BE2C (cell line): ENCODE results near the gene MAP10.
A peak's percentile ranks its signal among the peaks of the same experiment; 100 is the strongest.

Experiments
- DNase-seq: peaks from one replicate; pipeline ENCODE4 v3.0.0-alpha.2; 2020
- H3K27me3 ChIP-seq: fragments of 250-450 bp; sonication (Bioruptor Pico); 2 replicates; pipeline ENCODE4 v1.5.1; 2020; ENCODE audit warnings: mild to moderate bottlenecking
- H3K36me3 ChIP-seq: fragments of 250-450 bp; sonication (Bioruptor Pico); 2 replicates; pipeline ENCODE4 v1.5.1; 2020; ENCODE audit warnings: mild to moderate bottlenecking
- H3K4me1 ChIP-seq: fragments of 250-450 bp; sonication (Bioruptor Pico); 2 replicates; pipeline ENCODE4 v1.5.1; 2020
- H3K4me3 ChIP-seq: 2 replicates; pipeline ENCODE4 v1.5.1; 2011; ENCODE audit warnings: low read depth, low read length
- H3K9me3 ChIP-seq: fragments of 250-450 bp; sonication (Bioruptor Pico); 2 replicates; pipeline ENCODE4 v1.5.1; 2020
- TF ChIP-seq, protein P1 (sequence below): IDR thresholded peaks from 2 replicates; pipeline ENCODE4 v1.5.1; 2012; ENCODE audit warnings: mild to moderate bottlenecking, low read depth, low read length

MAP10 gene

DNA sequence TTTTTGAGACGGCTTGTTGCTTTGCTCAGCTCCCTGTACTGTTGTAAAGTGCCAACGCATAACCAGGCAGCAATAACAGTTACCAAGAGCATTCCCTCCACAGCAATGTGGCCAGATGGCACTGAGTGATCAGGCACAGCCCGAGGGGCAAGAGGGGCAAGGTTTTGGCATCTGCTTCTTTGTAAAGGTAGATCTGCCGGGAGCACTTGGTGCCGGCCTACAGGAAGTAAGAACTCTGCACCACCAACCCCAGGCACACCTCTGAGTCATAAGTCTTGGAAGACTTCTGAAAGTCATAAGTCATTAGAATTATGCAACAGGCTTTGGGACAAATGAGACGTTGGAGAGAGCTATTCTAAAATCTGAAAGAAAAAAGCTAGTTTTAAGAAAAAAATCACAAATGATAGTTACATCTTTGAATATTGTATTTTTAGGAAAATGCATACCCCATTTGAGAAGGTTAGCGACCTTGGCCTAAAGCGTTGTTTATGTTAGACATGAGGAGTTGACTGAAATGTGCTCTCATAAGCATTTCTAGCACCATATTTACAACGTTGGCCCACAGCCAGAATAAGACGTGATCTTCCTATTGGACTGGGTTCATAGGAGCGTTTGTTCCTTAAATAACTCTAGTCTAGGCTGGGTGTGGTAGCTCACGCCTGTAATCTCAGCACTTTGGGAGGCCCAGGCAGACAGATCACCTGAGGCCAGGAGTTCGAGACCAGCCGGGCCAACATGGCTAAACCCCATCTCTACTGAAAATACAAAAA, 37.7 kb upstream of the MAP10 start:
- Histone ChIP-seq H3K9me3 (no peaks in the 10 kb centered on the region), H3K36me3 (no peaks in the 10 kb centered on the region), H3K27me3 (no peaks in the 10 kb centered on the region), H3K4me1 (no peaks in the 10 kb centered on the region), H3K4me3 (no peak overlapping the region)
- no peak for DNase-seq
- TF ChIP-seq, protein P1, sequence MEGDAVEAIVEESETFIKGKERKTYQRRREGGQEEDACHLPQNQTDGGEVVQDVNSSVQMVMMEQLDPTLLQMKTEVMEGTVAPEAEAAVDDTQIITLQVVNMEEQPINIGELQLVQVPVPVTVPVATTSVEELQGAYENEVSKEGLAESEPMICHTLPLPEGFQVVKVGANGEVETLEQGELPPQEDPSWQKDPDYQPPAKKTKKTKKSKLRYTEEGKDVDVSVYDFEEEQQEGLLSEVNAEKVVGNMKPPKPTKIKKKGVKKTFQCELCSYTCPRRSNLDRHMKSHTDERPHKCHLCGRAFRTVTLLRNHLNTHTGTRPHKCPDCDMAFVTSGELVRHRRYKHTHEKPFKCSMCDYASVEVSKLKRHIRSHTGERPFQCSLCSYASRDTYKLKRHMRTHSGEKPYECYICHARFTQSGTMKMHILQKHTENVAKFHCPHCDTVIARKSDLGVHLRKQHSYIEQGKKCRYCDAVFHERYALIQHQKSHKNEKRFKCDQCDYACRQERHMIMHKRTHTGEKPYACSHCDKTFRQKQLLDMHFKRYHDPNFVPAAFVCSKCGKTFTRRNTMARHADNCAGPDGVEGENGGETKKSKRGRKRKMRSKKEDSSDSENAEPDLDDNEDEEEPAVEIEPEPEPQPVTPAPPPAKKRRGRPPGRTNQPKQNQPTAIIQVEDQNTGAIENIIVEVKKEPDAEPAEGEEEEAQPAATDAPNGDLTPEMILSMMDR: no peak

DNA sequence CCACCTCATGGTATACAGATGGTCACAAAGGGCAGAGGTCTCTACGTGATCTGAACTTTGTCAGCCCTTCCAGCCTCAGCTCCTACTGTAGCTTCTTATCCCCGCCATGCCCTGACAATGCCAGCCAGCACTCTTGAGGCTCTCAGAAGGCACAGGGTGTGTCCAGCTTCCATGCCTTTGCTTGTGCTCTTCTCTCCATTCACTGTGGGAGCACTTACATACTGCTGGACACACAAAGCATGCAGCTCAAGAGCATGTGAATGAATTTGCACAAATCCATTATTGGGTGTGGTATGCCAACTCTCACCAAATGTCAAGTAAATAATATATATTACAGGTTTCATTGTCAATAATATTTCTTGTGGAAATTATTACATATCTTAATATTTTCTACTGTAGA, 36.4 kb upstream of the MAP10 start:
- Histone ChIP-seq H3K27me3 (no peaks in the 10 kb centered on the region), H3K4me1 (no peaks in the 10 kb centered on the region), H3K36me3 (no peaks in the 10 kb centered on the region), H3K9me3 (no peaks in the 10 kb centered on the region), H3K4me3 (no peak overlapping the region)
- DNase-seq: no peak
- TF ChIP-seq, protein P1: no peak

DNA sequence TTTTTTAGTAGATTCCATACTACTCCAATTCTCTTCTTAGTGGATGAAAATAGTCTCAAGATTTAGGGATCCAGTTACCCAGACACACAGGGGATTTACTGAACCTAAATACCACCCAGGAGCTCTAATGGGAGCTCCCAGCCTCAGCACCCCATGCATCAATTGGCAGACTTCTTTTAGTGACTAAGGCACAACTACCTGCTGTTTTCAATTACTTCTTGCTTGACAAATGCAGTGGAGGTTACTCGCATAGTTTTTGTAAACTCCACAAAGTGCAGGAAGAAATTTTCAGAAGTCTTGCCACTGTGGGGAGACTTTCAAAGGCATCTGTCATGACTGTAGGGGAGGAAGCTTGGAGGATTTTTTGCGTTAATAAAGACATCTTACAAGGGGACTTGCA, 35.5 kb upstream of the MAP10 start:
- Histone ChIP-seq H3K27me3 (no peaks in the 10 kb centered on the region), H3K9me3 (no peaks in the 10 kb centered on the region), H3K36me3 (no peaks in the 10 kb centered on the region), H3K4me3 (no peak overlapping the region), H3K4me1 (no peaks in the 10 kb centered on the region)
- no peak for DNase-seq
- TF ChIP-seq, protein P1: no peak

DNA sequence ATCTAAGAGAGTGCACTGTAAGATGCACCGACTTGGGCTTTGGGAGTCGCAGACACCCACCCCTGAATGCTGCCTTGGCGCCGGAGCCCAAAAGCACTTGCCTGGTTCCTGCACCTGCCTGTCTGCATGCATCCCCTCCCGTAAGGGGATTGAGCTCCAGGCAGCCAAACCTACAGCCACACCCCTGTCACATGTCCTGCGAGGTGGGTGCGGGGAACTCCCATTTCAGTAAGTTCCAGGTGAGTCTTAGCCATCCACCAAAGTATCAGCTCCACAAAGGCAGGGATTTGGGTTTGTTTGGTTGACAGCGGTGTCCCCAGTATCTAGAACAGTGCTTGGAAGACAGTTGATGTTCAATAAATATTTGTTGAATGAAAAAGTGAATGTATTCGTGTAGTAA, 31.5 kb upstream of the MAP10 start:
- no peak for DNase-seq
- TF ChIP-seq, protein P1: no peak
- Histone ChIP-seq H3K27me3 (no peaks in the 10 kb centered on the region), H3K9me3 (no peaks in the 10 kb centered on the region), H3K4me3 (no peak overlapping the region), H3K36me3 (no peaks in the 10 kb centered on the region), H3K4me1 (peaks cover 3% of the 10 kb centered on the region)

DNA sequence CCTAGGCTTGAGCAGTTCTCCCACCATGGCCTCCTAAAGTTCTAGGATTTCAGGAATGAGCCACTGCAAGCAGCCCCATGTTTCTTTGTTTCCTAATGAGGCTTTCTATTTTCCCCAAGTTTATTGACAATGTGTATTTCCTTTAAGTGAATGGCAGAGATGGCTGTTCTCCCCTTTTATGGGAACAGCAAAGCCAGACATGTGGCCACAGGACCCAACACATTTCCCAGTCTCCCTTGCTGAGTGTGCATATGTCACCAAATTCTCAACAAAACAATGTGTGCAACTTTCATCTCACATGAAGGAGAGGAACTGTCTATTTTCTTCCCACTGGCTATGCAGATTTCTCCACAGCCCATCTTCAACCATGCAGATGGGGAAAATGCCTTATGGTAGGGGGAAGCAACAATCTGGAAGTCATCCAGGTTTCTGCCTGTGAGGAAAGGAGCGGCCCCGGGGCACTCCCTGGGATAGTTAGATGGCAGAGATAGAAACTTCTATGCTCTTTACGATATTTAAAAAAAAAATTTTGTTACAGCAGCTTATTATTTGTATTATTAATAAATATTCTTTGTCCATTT, 28.6 kb upstream of the MAP10 start:
- TF ChIP-seq, protein P1: no peak
- no peak overlapping the region for H3K4me3 ChIP-seq
- no peaks in the 10 kb centered on the region for H3K27me3 ChIP-seq

DNA sequence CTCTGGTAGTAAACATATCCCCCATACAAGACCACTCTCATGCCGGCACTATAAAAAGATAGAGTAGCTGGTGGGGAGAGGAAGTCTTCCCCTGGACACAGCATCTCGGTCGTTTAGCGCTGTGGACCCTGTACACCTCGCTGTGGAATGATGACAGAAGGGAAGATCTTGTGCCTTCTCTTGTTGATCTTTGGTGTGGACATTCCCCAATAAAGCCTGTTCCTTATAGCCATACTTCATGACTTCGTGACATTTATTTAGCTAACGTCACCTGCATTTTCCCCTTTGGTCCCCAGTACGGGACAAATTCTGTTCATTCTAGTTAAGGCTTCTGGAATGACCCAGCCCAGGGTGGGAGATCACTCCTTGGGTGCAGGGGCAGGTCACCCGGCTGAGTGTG, 24.9 kb upstream of the MAP10 start:
- TF ChIP-seq, protein P1: no peak
- no peak for DNase-seq
- Histone ChIP-seq H3K4me3 (no peak overlapping the region), H3K9me3 (no peaks in the 10 kb centered on the region), H3K36me3 (no peaks in the 10 kb centered on the region), H3K27me3 (no peaks in the 10 kb centered on the region), H3K4me1 (peaks cover 3% of the 10 kb centered on the region)

More for the DNA sequence above, 28.6 kb upstream of the MAP10 start:
- DNase-seq: peak; percentile 26
- H3K9me3 ChIP-seq: no peaks in the 10 kb centered on the region
- H3K4me1 ChIP-seq: peaks cover 3% of the 10 kb centered on the region
- H3K36me3 ChIP-seq: no peaks in the 10 kb centered on the region
